GM19239 (cell line): ENCODE data around the gene MCOLN2.
"Not testable (repeated sequence)": the region's sequence is repeated elsewhere in the genome, so short reads cannot be mapped to it uniquely, and the experiment has no call there.

Experiments
- DNase-seq: peaks from one replicate; pipeline ENCODE4 v3.0.0; 2011; ENCODE audit warnings: low spot score; ENCODE audit not compliant: insufficient read length
- FAIRE-seq: peaks from 2 replicates; lab custom pipeline; 2011; peaks lifted over from hg19 to GRCh38; lab: Jason Lieb, UNC

Gene MCOLN2

GRCh38 chr1:84988588-84988987 lies 8.3 kb downstream of the MCOLN2 start:
- DNase-seq: no peak
- FAIRE-seq: peak; percentile 98

GRCh38 chr1:84986561-84986960 lies 10.4 kb downstream of the MCOLN2 start:
- peak; percentile 8 for FAIRE-seq
- not testable (repeated sequence) for DNase-seq

- no peak for DNase-seq
- FAIRE-seq: peak; percentile 37
Measured at GRCh38 chr1:84985365-84985764, 11.5 kb downstream of the MCOLN2 start.

GRCh38 chr1:84982395-84982794 lies 14.5 kb downstream of the MCOLN2 start:
- DNase-seq (no peak), FAIRE-seq (no peak)

- FAIRE-seq: peak; percentile 93
- no peak for DNase-seq
Measured at GRCh38 chr1:84975035-84975434, 21.9 kb downstream of the MCOLN2 start.

GRCh38 chr1:84973498-84974334 lies 23.2 kb downstream of the MCOLN2 start:
- no peak for DNase-seq
- peak; percentile 94 for FAIRE-seq

- no peak for DNase-seq
- peak; percentile 88 for FAIRE-seq
Measured at GRCh38 chr1:84972377-84972987, 24.4 kb downstream of the MCOLN2 start.

- FAIRE-seq (no peak), DNase-seq (no peak)
Measured at GRCh38 chr1:84971957-84972356, 25.0 kb downstream of the MCOLN2 start.

GRCh38 chr1:84969489-84970250 lies 27.2 kb downstream of the MCOLN2 start:
- no peak for DNase-seq
- peak; percentile 87 for FAIRE-seq

- DNase-seq (no peak), FAIRE-seq (peak; percentile 26)
Measured at GRCh38 chr1:84968865-84969264, 28.0 kb downstream of the MCOLN2 start.

- FAIRE-seq: peak; percentile 56
- DNase-seq: no peak
Measured at GRCh38 chr1:84968101-84968500, 28.8 kb downstream of the MCOLN2 start.

GRCh38 chr1:84967666-84968065 lies 29.2 kb downstream of the MCOLN2 start:
- no peak for DNase-seq
- FAIRE-seq: no peak

GRCh38 chr1:84963021-84963420 lies 33.9 kb downstream of the MCOLN2 start:
- FAIRE-seq (peak; percentile 8), DNase-seq (no peak)

- peak; percentile 66 for FAIRE-seq
- no peak for DNase-seq
Measured at GRCh38 chr1:84961316-84961715, 35.6 kb downstream of the MCOLN2 start.

GRCh38 chr1:84960371-84960770 lies 36.5 kb downstream of the MCOLN2 start:
- DNase-seq (no peak), FAIRE-seq (no peak)

GRCh38 chr1:84959294-84959693 lies 37.6 kb downstream of the MCOLN2 start:
- FAIRE-seq: peak; percentile 91
- DNase-seq: no peak

GRCh38 chr1:84957966-84958365 lies 38.9 kb downstream of the MCOLN2 start:
- FAIRE-seq (no peak), DNase-seq (no peak)

- FAIRE-seq (no peak), DNase-seq (no peak)
Measured at GRCh38 chr1:84956655-84957054, 40.3 kb downstream of the MCOLN2 start.

GRCh38 chr1:84956097-84956496 lies 40.8 kb downstream of the MCOLN2 start:
- DNase-seq (no peak), FAIRE-seq (no peak)

GRCh38 chr1:84949664-84950063 lies 47.2 kb downstream of the MCOLN2 start:
- FAIRE-seq (no peak), DNase-seq (no peak)
